Adrenal gland (tissue), 5 donors: ENCODE data around the gene IMMP2L.

Source experiments
- POLR2A ChIP-seq, 2 donors: fragments of 450-650 bp; IDR thresholded peaks; one replicate each; pipeline ENCODE4 v1.6.1; 2017; ENCODE audit warnings: antibody characterized with exemption in 2 of 2, mild to moderate bottlenecking in 2 of 2, moderate library complexity in 1 of 2
- TF ChIP-seq, protein P1 (sequence below), 6 experiments: fragments of 450-650 bp in 4 of 6; fragments of 200-600 bp in 2 of 6; sonication (generic) in 1 of 6; IDR thresholded peaks; 1 replicate in 5 of 6; 2 replicates in 1 of 6; pipeline versions ENCODE4 v1.5.1 to v1.8.0; 2016 to 2021; ENCODE audit warnings: antibody characterized with exemption in 6 of 6, mild to moderate bottlenecking in 2 of 6, moderate library complexity in 1 of 6
- donor health status: DM: no; HTN: no; CAD: no.

DNA sequence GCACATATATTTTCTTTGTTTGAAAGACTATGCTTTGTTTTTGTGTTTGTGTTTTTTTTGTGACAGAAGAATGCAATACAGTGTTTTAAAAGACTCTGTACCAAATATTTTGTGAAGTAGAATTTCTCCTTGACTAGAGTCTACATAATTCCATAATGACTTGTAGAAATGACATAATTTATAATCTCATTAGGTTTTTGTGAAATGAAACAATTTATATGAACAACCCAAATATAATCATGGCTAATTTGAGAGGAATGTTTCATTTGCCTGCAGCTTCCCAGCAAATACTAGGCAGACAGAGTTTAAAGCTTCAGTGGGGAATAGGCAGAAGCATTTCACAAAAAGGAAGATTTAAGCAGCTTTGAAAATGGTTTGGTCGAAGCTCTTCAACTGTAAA, 686.9 kb downstream of the IMMP2L start:
- TF ChIP-seq, protein P1, sequence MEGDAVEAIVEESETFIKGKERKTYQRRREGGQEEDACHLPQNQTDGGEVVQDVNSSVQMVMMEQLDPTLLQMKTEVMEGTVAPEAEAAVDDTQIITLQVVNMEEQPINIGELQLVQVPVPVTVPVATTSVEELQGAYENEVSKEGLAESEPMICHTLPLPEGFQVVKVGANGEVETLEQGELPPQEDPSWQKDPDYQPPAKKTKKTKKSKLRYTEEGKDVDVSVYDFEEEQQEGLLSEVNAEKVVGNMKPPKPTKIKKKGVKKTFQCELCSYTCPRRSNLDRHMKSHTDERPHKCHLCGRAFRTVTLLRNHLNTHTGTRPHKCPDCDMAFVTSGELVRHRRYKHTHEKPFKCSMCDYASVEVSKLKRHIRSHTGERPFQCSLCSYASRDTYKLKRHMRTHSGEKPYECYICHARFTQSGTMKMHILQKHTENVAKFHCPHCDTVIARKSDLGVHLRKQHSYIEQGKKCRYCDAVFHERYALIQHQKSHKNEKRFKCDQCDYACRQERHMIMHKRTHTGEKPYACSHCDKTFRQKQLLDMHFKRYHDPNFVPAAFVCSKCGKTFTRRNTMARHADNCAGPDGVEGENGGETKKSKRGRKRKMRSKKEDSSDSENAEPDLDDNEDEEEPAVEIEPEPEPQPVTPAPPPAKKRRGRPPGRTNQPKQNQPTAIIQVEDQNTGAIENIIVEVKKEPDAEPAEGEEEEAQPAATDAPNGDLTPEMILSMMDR (IDR thresholded peaks at IDR 0.05): no peak
- TF ChIP-seq POLR2A (IDR thresholded peaks at IDR 0.05): no peak
